Measurements from ENCODE around the gene PSEN2.

- TF ChIP-seq EP300 (IDR thresholded peaks at IDR 0.05) (no peak), POLR2AphosphoS5 (IDR thresholded peaks at IDR 0.05) (no peak), POLR2A (IDR thresholded peaks at IDR 0.05) (no peak)
- TF ChIP-seq, protein P1, sequence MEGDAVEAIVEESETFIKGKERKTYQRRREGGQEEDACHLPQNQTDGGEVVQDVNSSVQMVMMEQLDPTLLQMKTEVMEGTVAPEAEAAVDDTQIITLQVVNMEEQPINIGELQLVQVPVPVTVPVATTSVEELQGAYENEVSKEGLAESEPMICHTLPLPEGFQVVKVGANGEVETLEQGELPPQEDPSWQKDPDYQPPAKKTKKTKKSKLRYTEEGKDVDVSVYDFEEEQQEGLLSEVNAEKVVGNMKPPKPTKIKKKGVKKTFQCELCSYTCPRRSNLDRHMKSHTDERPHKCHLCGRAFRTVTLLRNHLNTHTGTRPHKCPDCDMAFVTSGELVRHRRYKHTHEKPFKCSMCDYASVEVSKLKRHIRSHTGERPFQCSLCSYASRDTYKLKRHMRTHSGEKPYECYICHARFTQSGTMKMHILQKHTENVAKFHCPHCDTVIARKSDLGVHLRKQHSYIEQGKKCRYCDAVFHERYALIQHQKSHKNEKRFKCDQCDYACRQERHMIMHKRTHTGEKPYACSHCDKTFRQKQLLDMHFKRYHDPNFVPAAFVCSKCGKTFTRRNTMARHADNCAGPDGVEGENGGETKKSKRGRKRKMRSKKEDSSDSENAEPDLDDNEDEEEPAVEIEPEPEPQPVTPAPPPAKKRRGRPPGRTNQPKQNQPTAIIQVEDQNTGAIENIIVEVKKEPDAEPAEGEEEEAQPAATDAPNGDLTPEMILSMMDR (IDR thresholded peaks at IDR 0.05) = no peak
Measured at GRCh38 chr1:226829105-226829504, 41.3 kb upstream of the PSEN2 start.
